HEK293T (cell line): Measurements from ENCODE around the gene ARMC10.

ENCODE experiments used
- CTCF ChIA-PET: fragments of 350-600 bp; formaldehyde crosslinking; extraction: SDS; loops from one replicate; lab custom pipeline; 2021; ENCODE audit warnings: antibody characterized with exemption, inconsistent platforms; lab: Yijun Ruan, JAX
- POLR2A ChIA-PET: fragments of 350-600 bp; formaldehyde crosslinking; extraction: SDS; loops from one replicate; lab custom pipeline; 2020; ENCODE audit warnings: antibody characterized with exemption, inconsistent platforms; lab: Yijun Ruan, JAX
- DNase-seq: peaks from one replicate; pipeline ENCODE4 v3.0.0; 2012; ENCODE audit warnings: mixed read lengths; ENCODE audit errors: extremely low spot score
- ARNT ChIP-seq: fragments of 450-650 bp; IDR thresholded peaks from 2 replicates; pipeline ENCODE4 v1.6.1; 2017; ENCODE audit warnings: mild to moderate bottlenecking
- BHLHE40 ChIP-seq: fragments of 450-650 bp; IDR thresholded peaks from 2 replicates; pipeline ENCODE4 v1.6.1; 2016; ENCODE audit warnings: mild to moderate bottlenecking, moderate library complexity, borderline replicate concordance
- CTBP1 ChIP-seq: fragments of 450-650 bp; IDR thresholded peaks from 2 replicates; pipeline ENCODE4 v1.6.1; 2016; ENCODE audit warnings: borderline replicate concordance
- ELF4 ChIP-seq: fragments of 450-650 bp; IDR thresholded peaks from 2 replicates; pipeline ENCODE4 v1.6.1; 2017; ENCODE audit warnings: antibody characterized with exemption
- FOXA1 ChIP-seq: fragments of 450-650 bp; IDR thresholded peaks from 2 replicates; pipeline ENCODE4 v1.6.1; 2016; ENCODE audit warnings: mild to moderate bottlenecking
- FOXK2 ChIP-seq: fragments of 450-650 bp; IDR thresholded peaks from 2 replicates; pipeline ENCODE4 v1.6.1; 2016; ENCODE audit warnings: mild to moderate bottlenecking
- FOXM1 ChIP-seq: fragments of 450-650 bp; IDR thresholded peaks from 2 replicates; pipeline ENCODE4 v1.6.1; 2017; ENCODE audit warnings: mild to moderate bottlenecking, borderline replicate concordance
- HDGF ChIP-seq: fragments of 450-650 bp; IDR thresholded peaks from 2 replicates; pipeline ENCODE4 v1.6.1; 2017; ENCODE audit warnings: antibody characterized with exemption, borderline replicate concordance
- L3MBTL2 ChIP-seq: fragments of 450-650 bp; conservative IDR thresholded peaks from 2 replicates; pipeline ENCODE4 v1.6.1; 2016; ENCODE audit warnings: mild to moderate bottlenecking
- LEF1 ChIP-seq: fragments of 450-650 bp; IDR thresholded peaks from 2 replicates; pipeline ENCODE4 v1.6.1; 2017; ENCODE audit warnings: mild to moderate bottlenecking, borderline replicate concordance
- NFRKB ChIP-seq: fragments of 450-650 bp; IDR thresholded peaks from 2 replicates; pipeline ENCODE4 v1.6.1; 2016; ENCODE audit warnings: mild to moderate bottlenecking, moderate library complexity
- PKNOX1 ChIP-seq: fragments of 450-650 bp; IDR thresholded peaks from 2 replicates; pipeline ENCODE4 v1.6.1; 2016
- SP1 ChIP-seq: fragments of 450-650 bp; IDR thresholded peaks from 2 replicates; pipeline ENCODE4 v1.6.1; 2017
- SUZ12 ChIP-seq: fragments of 450-650 bp; IDR thresholded peaks from 2 replicates; pipeline ENCODE4 v1.6.1; 2016; ENCODE audit warnings: mild to moderate bottlenecking
- TARDBP ChIP-seq: fragments of 450-650 bp; IDR thresholded peaks from 2 replicates; pipeline ENCODE4 v1.6.1; 2016
- ZNF384 ChIP-seq: fragments of 450-650 bp; IDR thresholded peaks from 2 replicates; pipeline ENCODE4 v1.6.1; 2016

The ARMC10 gene

GRCh38 chr7:103121641-103122040 is 46.7 kb downstream of the ARMC10 start:
- ChIA-PET POLR2A (no interaction called here), CTCF (no interaction called here)
- TF ChIP-seq TARDBP (no peak), PKNOX1 (no peak), ZNF384 (no peak), ELF4 (no peak), FOXK2 (no peak), FOXM1 (no peak), NFRKB (no peak), CTBP1 (no peak), L3MBTL2 (no peak), BHLHE40 (no peak), SP1 (no peak), FOXA1 (no peak), LEF1 (no peak), ARNT (no peak), SUZ12 (no peak)
- DNase-seq: no peak

GRCh38 chr7:103123529-103123928 is 48.6 kb downstream of the ARMC10 start:
- POLR2A ChIA-PET: no interaction called here
- DNase-seq: no peak
- CTCF ChIA-PET: no interaction called here
- TF ChIP-seq ELF4 (no peak), FOXM1 (no peak)

GRCh38 chr7:103124429-103124979 is 49.6 kb downstream of the ARMC10 start:
- ChIA-PET POLR2A (no interaction called here), CTCF (no interaction called here)
- TF ChIP-seq NFRKB: no peak
- no peak for TF ChIP-seq PKNOX1
- TF ChIP-seq CTBP1: no peak
- TF ChIP-seq L3MBTL2: no peak
- TF ChIP-seq ARNT: no peak
- no peak for TF ChIP-seq SP1
- no peak for TF ChIP-seq TARDBP
- TF ChIP-seq FOXA1: no peak
- no peak for TF ChIP-seq HDGF
- TF ChIP-seq BHLHE40: no peak
- no peak for TF ChIP-seq FOXK2
- no peak for TF ChIP-seq SUZ12
- no peak for DNase-seq

- DNase-seq: no peak
- TF ChIP-seq HDGF: no peak
- no peak for TF ChIP-seq ZNF384
- no peak for TF ChIP-seq SUZ12
- no peak for TF ChIP-seq BHLHE40
- TF ChIP-seq CTBP1: no peak
- no peak for TF ChIP-seq FOXK2
- TF ChIP-seq SP1: no peak
- no peak for TF ChIP-seq LEF1
- TF ChIP-seq NFRKB: no peak
- no peak for TF ChIP-seq TARDBP
- POLR2A ChIA-PET: no interaction called here
- CTCF ChIA-PET: no interaction called here
Measured at GRCh38 chr7:103127006-103127405, 52.1 kb downstream of the ARMC10 start.

- DNase-seq: no peak
- peak; percentile 66 for TF ChIP-seq PKNOX1
- no peak for TF ChIP-seq ARNT
- ChIA-PET POLR2A (interaction anchor here (1.4 kb wide), 1 partner anchor 19 kb away, joined by 4 read pairs; no protein-coding TSS in a partner anchor), CTCF (no interaction called here)
Measured at GRCh38 chr7:103129702-103130549, 55.0 kb downstream of the ARMC10 start.

GRCh38 chr7:103130901-103131624 is 56.1 kb downstream of the ARMC10 start:
- DNase-seq: no peak
- TF ChIP-seq HDGF (no peak), BHLHE40 (no peak), FOXM1 (no peak), ELF4 (no peak)
- ChIA-PET CTCF (interaction anchor here (1.0 kb wide), 1 partner anchor 11 kb away, joined by 3 read pairs; no protein-coding TSS in a partner anchor), POLR2A (interaction anchor here (1.4 kb wide), 1 partner anchor 18 kb away, joined by 4 read pairs; no protein-coding TSS in a partner anchor)
